ENCODE results near the gene GEMIN7.

DNA sequence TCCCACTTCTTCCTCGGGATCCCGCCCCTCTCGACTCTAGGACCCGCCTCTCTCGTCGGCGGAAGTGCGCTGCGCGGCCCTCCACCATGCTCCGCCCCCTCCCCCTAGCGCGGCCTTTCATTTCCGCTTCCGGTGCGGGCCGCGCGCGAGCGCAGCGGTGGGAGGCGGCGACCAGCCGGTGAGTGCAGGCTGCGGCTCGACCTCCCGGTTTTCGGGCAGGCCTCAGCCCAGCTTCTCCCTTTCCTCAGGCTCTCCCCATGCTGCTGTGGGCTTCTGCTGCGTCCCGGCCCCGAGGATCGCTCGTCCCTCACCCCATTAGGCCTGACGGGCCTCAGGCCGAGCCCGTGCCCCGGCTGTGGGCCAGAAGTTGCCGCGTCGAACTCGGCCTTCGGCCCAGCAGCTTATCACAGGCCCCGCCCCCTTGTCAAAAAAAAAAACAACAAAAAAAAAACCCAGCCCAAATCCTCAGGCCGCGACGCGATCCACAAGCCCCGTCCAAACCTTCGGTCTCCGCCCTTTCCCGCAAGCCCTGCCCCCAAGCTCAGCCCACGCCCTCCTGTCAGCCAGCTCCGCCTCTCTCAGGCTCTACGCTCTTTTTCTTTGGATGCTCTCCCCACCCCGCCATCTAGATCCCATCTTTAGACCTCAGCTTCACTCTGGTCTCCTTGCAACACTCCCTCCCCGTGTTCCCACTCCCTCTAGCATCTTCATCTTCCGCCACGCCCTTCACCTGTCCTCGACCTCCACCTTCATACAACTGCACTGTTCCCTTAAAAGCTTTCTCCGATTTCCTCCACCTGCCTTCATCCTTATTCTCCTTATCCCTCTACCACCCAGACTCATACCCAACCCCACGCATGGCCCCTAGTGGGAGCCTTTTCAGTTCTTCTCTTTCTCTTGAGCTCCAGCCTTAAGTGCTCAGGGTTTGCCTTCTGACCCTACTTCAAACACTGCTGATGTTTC, 39.8 kb upstream of the GEMIN7 start, which contains the start of gene CLASRP:
- TF ChIP-seq, protein P1, sequence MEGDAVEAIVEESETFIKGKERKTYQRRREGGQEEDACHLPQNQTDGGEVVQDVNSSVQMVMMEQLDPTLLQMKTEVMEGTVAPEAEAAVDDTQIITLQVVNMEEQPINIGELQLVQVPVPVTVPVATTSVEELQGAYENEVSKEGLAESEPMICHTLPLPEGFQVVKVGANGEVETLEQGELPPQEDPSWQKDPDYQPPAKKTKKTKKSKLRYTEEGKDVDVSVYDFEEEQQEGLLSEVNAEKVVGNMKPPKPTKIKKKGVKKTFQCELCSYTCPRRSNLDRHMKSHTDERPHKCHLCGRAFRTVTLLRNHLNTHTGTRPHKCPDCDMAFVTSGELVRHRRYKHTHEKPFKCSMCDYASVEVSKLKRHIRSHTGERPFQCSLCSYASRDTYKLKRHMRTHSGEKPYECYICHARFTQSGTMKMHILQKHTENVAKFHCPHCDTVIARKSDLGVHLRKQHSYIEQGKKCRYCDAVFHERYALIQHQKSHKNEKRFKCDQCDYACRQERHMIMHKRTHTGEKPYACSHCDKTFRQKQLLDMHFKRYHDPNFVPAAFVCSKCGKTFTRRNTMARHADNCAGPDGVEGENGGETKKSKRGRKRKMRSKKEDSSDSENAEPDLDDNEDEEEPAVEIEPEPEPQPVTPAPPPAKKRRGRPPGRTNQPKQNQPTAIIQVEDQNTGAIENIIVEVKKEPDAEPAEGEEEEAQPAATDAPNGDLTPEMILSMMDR (IDR thresholded peaks at IDR 0.05): no peak
- peak; percentile 82 to 88 for TF ChIP-seq POLR2A (IDR thresholded peaks at IDR 0.05)
